RWPE2 (cell line): ENCODE results near the gene HAO1.

Source experiments
- ATAC-seq: fragments of 200-7000 bp; cut with Tn5 transposase; 3 replicates; pipeline ENCODE4 v1.9.1; 2021; ENCODE audit warnings: low read depth
- DNase-seq: peaks from one replicate; pipeline ENCODE4 v3.0.0-alpha.2; 2020; ENCODE audit warnings: low spot score
- H3K27ac ChIP-seq: fragments of 450-650 bp; 2 replicates; pipeline ENCODE4 v1.5.1; 2017; ENCODE audit warnings: mild to moderate bottlenecking; ENCODE audit not compliant: poor library complexity, severe bottlenecking
- H3K27me3 ChIP-seq: fragments of 250-450 bp; sonication (Bioruptor Pico); 2 replicates; pipeline ENCODE4 v1.5.1; 2021; ENCODE audit warnings: mild to moderate bottlenecking, moderate library complexity; ENCODE audit not compliant: insufficient read depth, poor library complexity, severe bottlenecking
- H3K36me3 ChIP-seq: fragments of 250-450 bp; sonication (Bioruptor Pico); 2 replicates; pipeline ENCODE4 v1.5.1; 2020; ENCODE audit warnings: low read depth, mild to moderate bottlenecking, moderate library complexity
- H3K4me1 ChIP-seq: fragments of 250-450 bp; sonication (Bioruptor Pico); 2 replicates; pipeline ENCODE4 v1.5.1; 2021; ENCODE audit warnings: mild to moderate bottlenecking, moderate library complexity; ENCODE audit not compliant: insufficient read depth, poor library complexity, severe bottlenecking
- H3K4me3 ChIP-seq: fragments of 250-450 bp; sonication (Bioruptor Pico); 2 replicates; pipeline ENCODE4 v1.5.1; 2021; ENCODE audit warnings: mild to moderate bottlenecking, moderate library complexity; ENCODE audit not compliant: severe bottlenecking
- H3K9me3 ChIP-seq: fragments of 250-450 bp; sonication (Bioruptor Pico); 2 replicates; pipeline ENCODE4 v1.5.1; 2021; ENCODE audit warnings: mild to moderate bottlenecking, moderate library complexity; ENCODE audit not compliant: severe bottlenecking
- TF ChIP-seq, protein P1 (sequence below): fragments of 450-650 bp; IDR thresholded peaks from one replicate; pipeline ENCODE4 v1.5.1; 2017; ENCODE audit warnings: mild to moderate bottlenecking, moderate library complexity; ENCODE audit not compliant: poor library complexity, severe bottlenecking

Gene HAO1

DNA sequence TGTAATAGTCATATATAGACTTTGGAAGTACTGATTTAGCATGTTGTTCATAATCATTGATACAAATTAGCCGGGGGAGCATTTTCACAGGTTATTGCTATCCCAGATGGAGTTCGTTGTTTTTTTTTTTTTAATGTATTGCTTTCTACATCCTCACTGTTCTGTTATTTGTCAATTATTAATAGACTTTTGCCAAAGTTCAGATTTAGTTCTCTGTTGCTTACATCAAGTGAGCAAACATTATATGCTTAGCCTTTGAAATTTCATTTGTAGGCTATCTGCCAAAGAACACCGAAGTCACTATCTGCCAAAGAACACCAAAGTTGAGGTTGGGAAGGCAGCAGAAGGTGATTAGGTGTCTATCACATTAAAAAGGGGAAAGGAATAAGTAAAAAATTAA, at the start of gene HAO1:
Gene HAO1, minus strand, starts transcription at position 118 of the 400 bp plus-strand sequence. Its CDS starts 36 bp downstream, at position 82.
- H3K27ac ChIP-seq = no peak within 1 kb of the TSS
- no peaks in the 10 kb centered on the region for H3K27me3 ChIP-seq
- TF ChIP-seq, protein P1, sequence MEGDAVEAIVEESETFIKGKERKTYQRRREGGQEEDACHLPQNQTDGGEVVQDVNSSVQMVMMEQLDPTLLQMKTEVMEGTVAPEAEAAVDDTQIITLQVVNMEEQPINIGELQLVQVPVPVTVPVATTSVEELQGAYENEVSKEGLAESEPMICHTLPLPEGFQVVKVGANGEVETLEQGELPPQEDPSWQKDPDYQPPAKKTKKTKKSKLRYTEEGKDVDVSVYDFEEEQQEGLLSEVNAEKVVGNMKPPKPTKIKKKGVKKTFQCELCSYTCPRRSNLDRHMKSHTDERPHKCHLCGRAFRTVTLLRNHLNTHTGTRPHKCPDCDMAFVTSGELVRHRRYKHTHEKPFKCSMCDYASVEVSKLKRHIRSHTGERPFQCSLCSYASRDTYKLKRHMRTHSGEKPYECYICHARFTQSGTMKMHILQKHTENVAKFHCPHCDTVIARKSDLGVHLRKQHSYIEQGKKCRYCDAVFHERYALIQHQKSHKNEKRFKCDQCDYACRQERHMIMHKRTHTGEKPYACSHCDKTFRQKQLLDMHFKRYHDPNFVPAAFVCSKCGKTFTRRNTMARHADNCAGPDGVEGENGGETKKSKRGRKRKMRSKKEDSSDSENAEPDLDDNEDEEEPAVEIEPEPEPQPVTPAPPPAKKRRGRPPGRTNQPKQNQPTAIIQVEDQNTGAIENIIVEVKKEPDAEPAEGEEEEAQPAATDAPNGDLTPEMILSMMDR = no peak
- no peaks in the 10 kb centered on the region for H3K9me3 ChIP-seq
- no peaks in the 10 kb centered on the region for H3K36me3 ChIP-seq
- no peak for DNase-seq
- H3K4me3 ChIP-seq = no peak within 1 kb of the TSS
- no peak for ATAC-seq
- H3K4me1 ChIP-seq = no peaks in the 10 kb centered on the region

DNA sequence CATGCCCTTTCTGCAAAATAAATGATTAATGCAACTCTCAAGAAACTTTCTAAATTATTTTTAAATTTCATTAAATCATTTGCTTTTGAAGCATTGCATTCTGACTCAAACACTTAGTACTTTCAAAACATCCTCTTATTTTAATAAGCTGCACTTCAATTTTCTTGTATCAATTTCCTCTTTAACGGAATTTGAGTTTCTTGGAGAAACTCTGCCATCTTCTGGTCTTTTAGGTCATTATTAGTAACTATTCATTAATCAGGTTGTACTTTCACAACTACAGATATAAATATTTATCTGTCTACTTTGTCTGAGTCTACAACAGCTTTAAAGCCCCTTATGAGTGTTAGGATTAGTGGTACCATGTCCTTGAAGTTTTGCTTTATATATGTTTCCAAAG, 49.1 kb upstream of the HAO1 start:
- no peak for DNase-seq
- Histone ChIP-seq H3K36me3 (peaks cover 6% of the 10 kb centered on the region), H3K27ac (no peak overlapping the region), H3K4me3 (no peak overlapping the region), H3K9me3 (peaks cover 3% of the 10 kb centered on the region), H3K4me1 (no peaks in the 10 kb centered on the region), H3K27me3 (no peaks in the 10 kb centered on the region)
- TF ChIP-seq, protein P1 = no peak
- no peak for ATAC-seq

DNA sequence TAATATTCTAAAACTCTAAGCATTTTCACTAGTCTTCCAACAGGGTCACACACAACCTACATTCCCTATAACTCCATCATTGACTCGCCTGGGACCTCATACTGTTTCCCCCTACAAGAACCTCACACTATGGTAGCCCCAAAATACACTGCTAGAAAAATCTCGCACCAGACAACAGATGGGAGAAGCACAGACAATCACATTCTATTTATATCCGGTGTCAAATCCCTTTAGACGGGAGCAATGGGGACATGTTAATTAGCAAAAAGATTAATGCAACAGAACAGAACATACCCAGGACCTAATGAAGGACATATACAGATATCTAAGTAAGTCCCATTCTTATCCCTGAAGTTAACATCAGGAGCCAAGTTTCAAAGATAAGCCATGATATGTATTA, 45.7 kb upstream of the HAO1 start:
- Histone ChIP-seq H3K36me3 (no peaks in the 10 kb centered on the region), H3K27me3 (no peaks in the 10 kb centered on the region), H3K27ac (no peak overlapping the region), H3K4me3 (no peak overlapping the region), H3K4me1 (no peaks in the 10 kb centered on the region), H3K9me3 (no peaks in the 10 kb centered on the region)
- TF ChIP-seq, protein P1 = no peak
- no peak for DNase-seq
- ATAC-seq = no peak

DNA sequence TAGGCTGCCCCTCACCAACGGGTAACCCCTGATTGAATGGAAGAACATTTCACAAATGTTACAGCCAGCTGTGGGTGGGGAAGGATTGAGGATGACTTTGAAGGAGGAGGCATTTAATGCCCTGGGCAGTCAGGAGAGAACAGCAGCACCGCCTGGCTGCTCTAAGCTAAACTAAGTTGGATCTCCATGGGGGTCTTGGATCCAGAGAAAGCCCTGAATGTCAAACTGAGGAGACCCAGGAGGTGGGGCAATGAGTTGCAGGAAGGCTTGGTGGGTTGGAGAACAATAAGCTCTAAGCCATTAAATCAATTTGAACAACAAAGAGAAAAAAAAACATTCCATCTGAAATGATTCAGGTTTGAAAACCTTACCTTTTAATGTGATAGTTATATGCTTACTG, 43.9 kb upstream of the HAO1 start:
- H3K27ac ChIP-seq = no peak overlapping the region
- TF ChIP-seq, protein P1 = no peak
- no peak for ATAC-seq
- H3K36me3 ChIP-seq = 0 out of 2 replicates have a peak, but pooled peaks cover 4% of the 10 kb centered on the region
- H3K9me3 ChIP-seq = no peaks in the 10 kb centered on the region
- no peaks in the 10 kb centered on the region for H3K27me3 ChIP-seq
- DNase-seq = no peak
- no peaks in the 10 kb centered on the region for H3K4me1 ChIP-seq
- H3K4me3 ChIP-seq = no peak overlapping the region

DNA sequence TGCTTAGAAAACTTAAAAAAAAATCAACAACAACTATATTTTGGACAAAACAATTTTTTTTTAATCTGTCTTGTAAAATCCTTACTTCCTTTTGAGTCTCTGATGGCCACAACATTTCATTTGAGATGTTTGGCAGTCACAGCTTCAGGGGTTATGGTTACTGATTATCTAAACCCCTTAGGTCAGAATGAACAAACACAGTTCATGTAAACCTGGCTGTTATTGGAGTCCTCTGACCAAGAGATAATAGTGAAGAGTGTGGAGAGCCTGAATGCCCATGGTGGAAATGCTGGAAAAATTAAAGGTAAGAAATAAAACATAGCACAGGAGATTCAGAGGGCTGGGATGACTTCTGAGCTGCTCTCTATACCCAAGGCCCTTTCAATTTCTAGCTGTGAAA, 41.1 kb upstream of the HAO1 start:
- TF ChIP-seq, protein P1 = no peak
- no peaks in the 10 kb centered on the region for H3K27me3 ChIP-seq
- DNase-seq (no peak), ATAC-seq (no peak)
- no peaks in the 10 kb centered on the region for H3K9me3 ChIP-seq
- H3K4me3 ChIP-seq = no peak overlapping the region
- no peaks in the 10 kb centered on the region for H3K4me1 ChIP-seq
- H3K36me3 ChIP-seq = 0 out of 2 replicates have a peak, but pooled peaks cover 4% of the 10 kb centered on the region
- no peak overlapping the region for H3K27ac ChIP-seq
